ENCODE data around the gene SCYGR4. TPM values are rescaled to one million over a fixed set of nuclear protein-coding genes. Genes with fewer than 3 reads are reported as not detected.
"Not testable (repeated sequence)": the region's sequence is repeated elsewhere in the genome, so short reads cannot be mapped to it uniquely, and the experiment has no call there.

The SCYGR4 gene
- not detected for polyA plus RNA-seq (ENCODE audit: insufficient read length)
- long read RNA-seq, donor 1: 0 reads
- long read RNA-seq, donor 2: 0 reads
- long read RNA-seq, donor 3: 0 reads
- long read RNA-seq, donor 4: 0 reads
- long read RNA-seq, donor 5: 0 reads
- long read RNA-seq, donor 6: 0 reads
- long read RNA-seq, donor 7: 0 reads
- long read RNA-seq, donor 8: 0 reads

DNA sequence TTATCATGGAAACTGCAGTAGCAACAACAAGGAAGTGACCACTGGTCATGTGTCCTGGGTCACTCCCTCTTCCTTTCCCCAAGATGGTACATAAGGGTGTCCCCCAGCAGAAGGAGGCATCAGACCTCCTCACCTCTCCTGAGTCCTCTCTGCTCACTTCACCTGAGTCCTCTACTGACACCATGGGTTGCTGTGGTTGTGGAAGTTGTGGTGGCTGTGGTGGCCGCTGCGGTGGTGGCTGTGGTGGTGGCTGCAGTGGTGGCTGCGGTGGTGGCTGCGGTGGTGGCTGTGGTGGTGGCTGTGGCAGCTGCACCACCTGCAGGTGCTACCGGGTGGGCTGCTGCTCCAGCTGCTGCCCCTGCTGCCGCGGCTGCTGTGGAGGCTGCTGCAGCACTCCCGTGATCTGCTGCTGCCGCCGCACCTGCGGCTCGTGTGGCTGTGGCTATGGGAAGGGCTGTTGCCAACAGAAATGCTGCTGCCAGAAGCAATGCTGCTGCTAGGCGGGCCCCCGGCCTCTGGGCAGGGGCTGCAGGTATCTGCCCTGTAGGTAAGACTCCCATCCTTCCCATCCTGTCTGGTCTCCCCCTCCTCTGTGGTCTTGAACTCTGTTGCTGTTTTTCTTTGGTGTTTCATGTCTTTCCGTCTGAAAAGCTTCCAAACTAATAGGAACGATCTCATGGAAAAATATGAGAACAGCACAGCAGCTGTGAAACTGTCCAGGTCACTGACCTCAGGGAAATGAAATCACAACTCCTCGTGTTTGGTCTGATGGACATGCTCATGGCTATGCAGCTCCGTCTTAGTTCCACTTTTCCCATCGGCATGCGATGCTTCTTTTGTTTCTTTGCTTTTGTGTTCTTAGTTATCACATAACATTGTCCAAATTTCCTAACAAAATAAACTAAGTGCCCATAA lies at the start of gene SCYGR4:
Gene SCYGR4, plus strand, starts transcription at position 183 of the 915 bp plus-strand sequence. Its CDS starts 0 bp downstream, at position 183.
- no peak for DNase-seq

GRCh38 chr2:227568852-227569169 lies 48.5 kb upstream of the SCYGR4 start:
- DNase-seq: no peak

GRCh38 chr2:227570615-227571014 lies 46.7 kb upstream of the SCYGR4 start:
- DNase-seq: no peak

GRCh38 chr2:227576110-227576509 lies 41.2 kb upstream of the SCYGR4 start:
- DNase-seq: no peak

DNA sequence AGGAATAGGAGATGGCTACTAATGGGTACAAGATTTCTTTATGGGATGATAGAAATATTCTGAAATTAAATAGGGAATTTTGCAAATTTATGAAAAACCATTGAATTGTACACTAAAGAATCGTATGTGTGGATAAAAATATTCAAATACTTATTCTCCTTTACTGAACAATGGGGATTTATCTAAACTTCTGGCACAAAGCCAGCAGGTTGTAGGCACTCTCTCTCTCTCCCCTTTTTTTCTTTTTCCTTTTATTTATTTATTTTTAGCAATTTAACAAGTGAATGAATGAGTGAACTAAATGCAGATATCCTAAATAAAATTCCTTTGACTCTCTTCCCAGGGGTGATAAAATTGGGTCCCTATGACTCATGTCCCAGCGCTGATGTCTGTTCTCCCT lies 40.5 kb upstream of the SCYGR4 start:
- no peak for DNase-seq

- DNase-seq: no peak
Observed at GRCh38 chr2:227577555-227577954, 39.7 kb upstream of the SCYGR4 start.

GRCh38 chr2:227578642-227579041 lies 38.7 kb upstream of the SCYGR4 start:
- DNase-seq: no peak

GRCh38 chr2:227579791-227580190 lies 37.5 kb upstream of the SCYGR4 start:
- DNase-seq: no peak

DNA sequence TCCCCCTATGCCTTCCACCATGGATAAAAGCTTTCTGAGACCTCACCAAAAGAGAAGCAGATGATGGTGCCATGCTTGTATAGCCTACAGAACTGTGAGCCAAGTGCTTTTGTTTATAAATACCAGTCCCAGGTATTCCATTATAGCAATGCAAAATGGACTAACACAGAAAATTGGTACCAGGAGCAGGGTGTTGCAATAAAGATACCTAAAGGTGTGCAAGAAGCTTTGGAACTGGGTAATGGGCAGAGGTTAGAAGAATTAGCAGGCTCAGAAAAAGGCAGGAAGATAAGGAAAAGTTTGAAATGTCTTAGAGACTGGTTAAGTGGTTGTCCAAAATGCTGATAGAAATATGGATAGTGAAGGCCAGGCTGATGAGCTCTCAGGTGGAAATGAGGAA lies 34.9 kb upstream of the SCYGR4 start:
- DNase-seq: no peak

DNA sequence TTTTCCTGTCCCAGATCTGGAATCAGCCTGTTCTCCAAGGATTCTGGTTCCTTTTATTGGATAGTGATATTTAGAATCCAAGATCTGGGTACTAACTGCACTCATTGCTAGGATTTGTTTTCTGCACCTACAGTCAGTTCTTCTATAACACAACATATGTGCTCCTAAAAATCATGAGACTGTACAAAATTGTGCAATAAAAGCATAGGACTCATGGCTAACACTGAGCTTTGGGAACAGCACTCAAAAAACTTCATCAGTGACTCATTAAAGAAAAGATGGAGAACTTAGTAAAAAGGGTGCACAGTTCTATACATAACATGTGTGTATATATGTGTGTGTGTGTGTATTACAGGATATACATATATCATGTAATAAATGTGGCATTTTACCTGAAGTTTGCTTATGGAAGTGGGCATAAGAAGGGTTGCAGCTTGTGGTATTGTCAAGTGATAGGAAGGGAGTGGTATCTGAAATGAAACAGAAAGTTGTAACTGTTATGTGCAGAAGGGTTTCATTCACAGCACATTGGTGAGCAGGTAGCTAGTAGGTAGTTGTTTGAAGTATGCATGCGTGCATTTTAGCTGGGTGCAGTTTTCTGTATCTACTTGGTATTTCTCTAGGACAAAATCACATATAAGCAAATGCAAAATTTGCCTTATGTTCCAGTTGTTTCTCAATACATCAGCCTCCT lies 24.5 kb upstream of the SCYGR4 start:
- DNase-seq: no peak

GRCh38 chr2:227595797-227596196 lies 21.5 kb upstream of the SCYGR4 start:
- DNase-seq: no peak

GRCh38 chr2:227597036-227597435 lies 20.3 kb upstream of the SCYGR4 start:
- no peak for DNase-seq

GRCh38 chr2:227597998-227598397 lies 19.3 kb upstream of the SCYGR4 start:
- no peak for DNase-seq

- not testable (repeated sequence) for DNase-seq
Observed at GRCh38 chr2:227598835-227599503, 18.3 kb upstream of the SCYGR4 start, which contains the start of gene SCYGR2. Gene SCYGR2, plus strand, starts transcription at chr2:227598893. Its CDS starts 0 bp downstream, at chr2:227598893.

GRCh38 chr2:227602358-227602757 lies 14.9 kb upstream of the SCYGR4 start:
- DNase-seq: no peak

- DNase-seq: no peak
Observed at GRCh38 chr2:227606476-227606875, 10.8 kb upstream of the SCYGR4 start.

GRCh38 chr2:227607941-227608340 lies 9.4 kb upstream of the SCYGR4 start:
- no peak for DNase-seq

GRCh38 chr2:227608561-227609338 lies 8.5 kb upstream of the SCYGR4 start:
- no peak for DNase-seq

DNA sequence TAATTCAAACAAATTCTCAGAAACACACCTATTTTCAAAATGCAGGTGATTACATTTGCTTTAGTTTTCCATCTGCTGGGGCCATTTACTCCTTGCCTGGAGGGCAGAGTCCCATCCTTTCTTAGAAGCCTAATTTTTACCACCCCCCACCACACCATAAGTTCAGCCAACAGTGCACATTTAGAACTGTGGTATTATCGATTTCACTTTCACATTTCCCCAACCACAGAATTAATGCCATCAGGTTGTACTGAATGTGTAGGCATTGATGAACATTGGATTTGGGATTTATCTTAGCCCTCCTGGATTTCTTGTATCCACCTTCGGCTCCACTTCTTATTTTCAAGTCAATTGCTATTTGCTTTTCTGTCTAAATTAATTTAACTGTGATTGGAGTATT lies 7.2 kb upstream of the SCYGR4 start:
- DNase-seq: no peak

- no peak for DNase-seq
Observed at GRCh38 chr2:227612546-227613271, 4.6 kb upstream of the SCYGR4 start.

DNA sequence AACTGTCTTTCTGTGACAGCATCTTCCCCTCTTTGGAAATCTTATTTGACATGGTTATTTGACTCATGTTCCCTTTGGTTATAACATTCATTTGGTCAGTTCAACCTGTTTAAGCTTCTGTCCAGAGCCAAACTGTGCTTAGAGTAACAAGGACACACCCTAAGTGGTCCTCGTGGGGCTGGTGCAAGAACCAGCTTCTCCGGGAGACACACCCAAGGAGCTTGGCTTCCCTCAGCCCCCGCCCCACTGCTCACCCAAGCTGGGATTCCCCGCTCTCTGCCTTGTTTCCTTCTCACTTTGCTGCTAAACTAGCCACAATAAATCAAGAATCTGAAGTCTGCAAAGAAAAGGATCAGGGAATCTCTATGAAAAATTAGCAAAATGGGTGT lies 4.0 kb upstream of the SCYGR4 start:
- DNase-seq: no peak
